HepG2 (cell line): ENCODE measurements around the gene ANKRD29. TPM values are rescaled to one million over a fixed set of nuclear protein-coding genes. Genes with fewer than 3 reads are reported as not detected.

ENCODE experiments used
- ATAC-seq: fragments of 200-7000 bp; cut with Tn5 transposase; 3 replicates; pipeline ENCODE4 v1.9.1; 2020; ENCODE audit warnings: mild to moderate bottlenecking, moderate library complexity
- BruUV-seq: library from RNA; stranded (reverse); fragments of 400-500 nt; replicated peaks from 2 replicates; lab custom pipeline; 2021; lab: Mats Ljungman, UMichigan
- CTCF ChIA-PET: fragments of 300-600 bp; formaldehyde crosslinking; extraction: SDS; loops from one replicate; lab custom pipeline; 2021; ENCODE audit warnings: low total read pairs, inconsistent platforms, low intra/inter-chr PET ratio; lab: Yijun Ruan, JAX
- POLR2A ChIA-PET: fragments of 350-600 bp; sonication (Branson Sonifier 250); formaldehyde crosslinking; loops from one replicate; lab custom pipeline; 2020; ENCODE audit warnings: antibody characterized with exemption, inconsistent platforms; lab: Yijun Ruan, JAX
- DNase-seq: peaks from one replicate; pipeline ENCODE4 v3.0.0-alpha.2; 2015; ENCODE audit warnings: low spot score
- FAIRE-seq: peaks from 3 replicates; lab custom pipeline; 2011; peaks lifted over from hg19 to GRCh38; lab: Jason Lieb, UNC
- H2AFZ ChIP-seq: one replicate; pipeline ENCODE4 v1.6.1; 2011; ENCODE audit warnings: low read length, inconsistent platforms
- H3K27ac ChIP-seq: fragments of 300-600 bp; 3 replicates; pipeline ENCODE4 v1.8.0; 2011; ENCODE audit warnings: mixed run types, mild to moderate bottlenecking, mixed read lengths, low read length, inconsistent platforms; ENCODE audit not compliant: insufficient read depth; ENCODE audit errors: extremely low read length
- H3K27me3 ChIP-seq, 2 experiments: fragments of 200-600 bp in 1 of 2; 2 replicates in 1 of 2; 3 replicates in 1 of 2; pipeline versions ENCODE4 v1.6.0 to v1.8.0; 2011; ENCODE audit warnings: low read length in 2 of 2, mild to moderate bottlenecking in 2 of 2, moderate library complexity in 2 of 2, inconsistent platforms in 1 of 2; ENCODE audit not compliant: insufficient read depth in 2 of 2, control insufficient read depth in 1 of 2
- H3K36me3 ChIP-seq, 2 experiments: fragments of 200-600 bp in 1 of 2; replicated peaks in 1 of 2; 2 replicates in 1 of 2; 3 replicates in 1 of 2; pipeline versions ENCODE4 v1.5.1 to v1.8.0; 2011; ENCODE audit warnings: low read length in 2 of 2, inconsistent platforms in 1 of 2; ENCODE audit not compliant: insufficient read depth in 2 of 2, control insufficient read depth in 1 of 2
- H3K4me1 ChIP-seq: 2 replicates; pipeline ENCODE4 v1.5.1; 2012; ENCODE audit warnings: low read length, inconsistent platforms; ENCODE audit not compliant: insufficient read depth
- H3K4me2 ChIP-seq: 2 replicates; pipeline ENCODE4 v1.6.0; 2011; ENCODE audit warnings: low read depth, low read length, inconsistent platforms
- H3K4me3 ChIP-seq, 3 experiments: fragments of 200-600 bp in 1 of 3; sonication (generic), shearing (Covaris generic) in 1 of 3; replicated peaks in 1 of 3; 2 replicates each; pipeline ENCODE4 v1.5.1; 2011 to 2016; ENCODE audit warnings: low read length in 3 of 3, inconsistent platforms in 2 of 3, low read depth in 2 of 3, mild to moderate bottlenecking in 2 of 3, control low read depth in 1 of 3, mixed read lengths in 1 of 3; ENCODE audit not compliant: insufficient read depth in 1 of 3
- H3K79me2 ChIP-seq: one replicate; pipeline ENCODE4 v1.6.1; 2011; ENCODE audit warnings: low read length, inconsistent platforms; ENCODE audit not compliant: insufficient read depth
- H3K9ac ChIP-seq: 2 replicates; pipeline ENCODE4 v1.6.0; 2011; ENCODE audit warnings: mild to moderate bottlenecking, low read depth, low read length, inconsistent platforms; ENCODE audit not compliant: insufficient read depth
- H3K9me3 ChIP-seq: 2 replicates; pipeline ENCODE4 v1.5.1; 2012; ENCODE audit warnings: mild to moderate bottlenecking, low read length
- H4K20me1 ChIP-seq: 2 replicates; pipeline ENCODE4 v1.6.0; 2011; ENCODE audit warnings: inconsistent platforms, mild to moderate bottlenecking, low read length, moderate library complexity; ENCODE audit not compliant: insufficient read depth
- ATM ChIP-seq: fragments of 450-650 bp; IDR thresholded peaks from 2 replicates; pipeline ENCODE4 v1.7.1; 2017; ENCODE audit warnings: mild to moderate bottlenecking, borderline replicate concordance
- RFX1 ChIP-seq: fragments of 450-650 bp; IDR thresholded peaks from 2 replicates; pipeline ENCODE4 v1.6.1; 2017
- RXRA ChIP-seq: sonication (generic); formaldehyde crosslinking; IDR thresholded peaks from 2 replicates; pipeline ENCODE4 v1.5.1; 2020; ENCODE audit warnings: missing genetic modification reagents
- ZFY ChIP-seq: sonication (generic); formaldehyde crosslinking; IDR thresholded peaks from 2 replicates; pipeline ENCODE4 v1.4.0; 2020; ENCODE audit warnings: missing genetic modification reagents
- ZNF101 ChIP-seq: sonication (generic); formaldehyde crosslinking; IDR thresholded peaks from 2 replicates; pipeline ENCODE4 v1.4.0; 2020; ENCODE audit warnings: mild to moderate bottlenecking, low read depth, missing genetic modification reagents, borderline replicate concordance
- WGBS: methylation state at CpG from one replicate; pipeline ENCODE4 v1.1.6; 2017; ENCODE audit warnings: low lambda C conversion rate; 5-methylcytosine and 5-hydroxymethylcytosine counted together
- in situ Hi-C: cut with HindIII; loops from 2 replicates; pipeline ENCODE4 v1.10.0; 2017; ENCODE audit warnings: low pct_unique_long_range_greater_than_20kb; ENCODE audit not compliant: extremely low pct_ligation_motif_present
- intact Hi-C: fragments of 100-400 bp; cut with micrococcal nuclease; formaldehyde crosslinking; loops from one replicate; pipeline ENCODE4 v1.10.0; 2022; ENCODE audit not compliant: unreplicated experiment
- polyA plus RNA-seq, 8 experiments: library from polyadenylated mRNA; depleted of rRNA in 3 of 8; stranded (reverse) in 7 of 8; unstranded in 1 of 8; fragments of >200 nt; fragmentation: Illumina TruSeq in 4 of 8; extraction: Trizol in 4 of 8; gene quantifications; 2 replicates each; pipeline versions ENCODE4 v1.2.1 to v1.2.3, GENCODE V29; 2011 to 2016; ENCODE audit warnings: low read depth in 4 of 8, missing spikeins in 1 of 8, mixed read lengths in 1 of 8; ENCODE audit not compliant: insufficient read depth in 1 of 8
- total RNA-seq, 5 experiments: library from RNA; depleted of rRNA; stranded (reverse); fragments of >200 nt; fragmentation: Illumina TruSeq; extraction: Trizol; gene quantifications; 2 replicates each; pipeline ENCODE4 v1.2.3, GENCODE V29; 2016; ENCODE audit warnings: low read depth in 1 of 5
- TF ChIP-seq, protein P1 (sequence below): sonication (generic); formaldehyde crosslinking; conservative IDR thresholded peaks from 2 replicates; pipeline ENCODE4 v1.4.0; 2020; ENCODE audit warnings: missing genetic modification reagents
- TF ChIP-seq, protein P2 (sequence below): sonication (generic); formaldehyde crosslinking; IDR thresholded peaks from 2 replicates; pipeline ENCODE4 v1.8.0; 2022; ENCODE audit warnings: mild to moderate bottlenecking, missing genetic modification reagents, moderate library complexity

Gene ANKRD29
- total and polyA plus RNA-seq, 2 of the 13 experiments (the other 11 are each of a cell fraction or from before 2014, with no cell fraction given) = not detected

DNA sequence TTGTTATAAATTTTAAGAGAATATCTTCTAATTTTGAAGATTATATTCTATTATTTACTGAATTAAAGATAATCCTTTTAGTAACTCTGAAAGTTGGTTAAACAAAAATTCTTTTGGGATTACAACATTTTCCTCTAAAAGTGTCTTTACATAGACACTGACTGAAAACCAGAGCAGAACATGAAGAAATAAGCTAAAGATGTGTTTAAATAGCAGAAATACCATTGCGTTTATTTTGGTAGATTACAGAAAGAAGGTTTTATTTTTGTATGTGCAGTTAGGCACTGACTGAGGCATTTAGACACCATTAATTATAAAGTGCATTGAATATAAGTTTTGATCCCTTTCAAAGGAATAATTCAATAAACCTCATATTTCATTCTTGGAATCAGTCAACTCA, 62.9 kb downstream of the ANKRD29 start:
- in situ Hi-C loops = no loop called here
- POLR2A ChIA-PET = no interaction called here
- Histone ChIP-seq H3K9me3 (no peaks in the 10 kb centered on the region), H3K4me2 (no peak overlapping the region), H4K20me1 (no peaks in the 10 kb centered on the region)
- CTCF ChIA-PET = no interaction called here
- TF ChIP-seq RXRA (CRISPR knock-in tag) (no peak), RFX1 (no peak)
- TF ChIP-seq, all 625 proteins: peak for 0
- ATAC-seq = no peak
- WGBS = 73% methylated on average over 1 of the region's 1 CpG
- Histone ChIP-seq H3K79me2 (no peaks in the 10 kb centered on the region), H3K4me3 (no peak overlapping the region), H3K27me3 (no peaks in the 10 kb centered on the region), H3K9ac (no peak overlapping the region), H2AFZ (no peak overlapping the region), H3K36me3 (no peaks in the 10 kb centered on the region), H3K27ac (no peak overlapping the region), H3K4me1 (peaks cover 12% of the 10 kb centered on the region; the same call in 1 of the 2 replicates)
- no peak for FAIRE-seq
- no TSS peak for BruUV-seq
- no peak for DNase-seq
- intact Hi-C loops = no loop called here

DNA sequence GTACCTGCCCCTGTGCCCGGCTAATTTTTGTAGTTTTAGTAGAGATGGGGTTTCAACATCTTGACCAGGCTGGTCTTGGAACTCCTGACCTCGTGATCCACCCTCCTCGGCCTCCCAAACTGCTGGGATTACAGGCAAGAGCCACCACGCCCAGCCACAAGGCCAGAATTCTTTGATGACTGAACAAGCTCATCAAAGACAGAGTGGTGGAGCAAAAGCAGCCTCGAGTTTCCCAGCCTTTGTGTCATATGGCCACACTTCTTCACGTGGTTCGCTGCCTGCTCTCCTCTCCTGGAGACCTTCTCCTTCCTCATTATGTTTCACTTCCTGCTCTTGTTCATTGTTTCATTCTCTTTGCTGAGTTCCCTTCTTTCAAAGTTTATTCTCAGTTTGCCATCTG, 66.5 kb downstream of the ANKRD29 start:
- in situ Hi-C loops = no loop called here
- intact Hi-C loops = no loop called here
- WGBS = 13% methylated on average over 7 of the region's 7 CpGs
- Histone ChIP-seq H2AFZ (no peak overlapping the region), H3K4me2 (no peak overlapping the region), H3K4me3 (no peak overlapping the region), H3K27me3 (no peaks in the 10 kb centered on the region), H3K79me2 (no peaks in the 10 kb centered on the region), H3K27ac (no peak overlapping the region), H3K36me3 (no peaks in the 10 kb centered on the region), H3K9me3 (no peaks in the 10 kb centered on the region), H3K9ac (no peak overlapping the region), H4K20me1 (no peaks in the 10 kb centered on the region), H3K4me1 (peaks cover 12% of the 10 kb centered on the region; the same call in 1 of the 2 replicates)
- TF ChIP-seq ATM (no peak), ZFY (CRISPR knock-in tag) (no peak), ZNF101 (CRISPR knock-in tag) (no peak)
- TF ChIP-seq, protein P1, sequence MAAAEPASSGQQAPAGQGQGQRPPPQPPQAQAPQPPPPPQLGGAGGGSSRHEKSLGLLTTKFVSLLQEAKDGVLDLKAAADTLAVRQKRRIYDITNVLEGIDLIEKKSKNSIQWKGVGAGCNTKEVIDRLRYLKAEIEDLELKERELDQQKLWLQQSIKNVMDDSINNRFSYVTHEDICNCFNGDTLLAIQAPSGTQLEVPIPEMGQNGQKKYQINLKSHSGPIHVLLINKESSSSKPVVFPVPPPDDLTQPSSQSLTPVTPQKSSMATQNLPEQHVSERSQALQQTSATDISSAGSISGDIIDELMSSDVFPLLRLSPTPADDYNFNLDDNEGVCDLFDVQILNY (CRISPR knock-in tag) = no peak
- TF ChIP-seq, protein P2, sequence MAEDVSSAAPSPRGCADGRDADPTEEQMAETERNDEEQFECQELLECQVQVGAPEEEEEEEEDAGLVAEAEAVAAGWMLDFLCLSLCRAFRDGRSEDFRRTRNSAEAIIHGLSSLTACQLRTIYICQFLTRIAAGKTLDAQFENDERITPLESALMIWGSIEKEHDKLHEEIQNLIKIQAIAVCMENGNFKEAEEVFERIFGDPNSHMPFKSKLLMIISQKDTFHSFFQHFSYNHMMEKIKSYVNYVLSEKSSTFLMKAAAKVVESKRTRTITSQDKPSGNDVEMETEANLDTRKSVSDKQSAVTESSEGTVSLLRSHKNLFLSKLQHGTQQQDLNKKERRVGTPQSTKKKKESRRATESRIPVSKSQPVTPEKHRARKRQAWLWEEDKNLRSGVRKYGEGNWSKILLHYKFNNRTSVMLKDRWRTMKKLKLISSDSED (CRISPR knock-in tag) = no peak
- ChIA-PET CTCF (no interaction called here), POLR2A (no interaction called here)
- FAIRE-seq = no peak
- no TSS peak for BruUV-seq
- no peak for ATAC-seq
- DNase-seq = no peak
